A673 (cell line): ENCODE results near the gene STYX.

Source experiments
- CTCF ChIP-seq: fragments of 300-800, 200-600 bp; sonication (generic); conservative IDR thresholded peaks from 2 replicates; pipeline ENCODE4 v1.5.1; 2017; ENCODE audit warnings: low read depth, mild to moderate bottlenecking, antibody characterized with exemption, low read length, moderate library complexity, mixed read lengths
- EZH2 ChIP-seq: fragments of 200-600 bp; sonication (generic); IDR thresholded peaks from 2 replicates; pipeline ENCODE4 v1.6.1; 2017; ENCODE audit warnings: borderline replicate concordance, low read depth, mild to moderate bottlenecking, mixed read lengths, antibody characterized with exemption, low read length; ENCODE audit not compliant: poor library complexity, severe bottlenecking

- no peak for TF ChIP-seq CTCF
- TF ChIP-seq EZH2: no peak
Measured at GRCh38 chr14:52716155-52716554, 13.8 kb upstream of the STYX start.
